ENCODE measurements around the gene LYST.

GRCh38 chr1:235741294-235741693 lies 125.4 kb downstream of the LYST start:
- TF ChIP-seq CTCF (IDR thresholded peaks at IDR 0.05) (no peak), POLR2A (IDR thresholded peaks at IDR 0.05) (no peak)
